ENCODE measurements around the gene EDARADD.

The EDARADD gene

GRCh38 chr1:236520445-236521005, 126.4 kb downstream of the EDARADD start:
- DNase-seq: no peak

DNA sequence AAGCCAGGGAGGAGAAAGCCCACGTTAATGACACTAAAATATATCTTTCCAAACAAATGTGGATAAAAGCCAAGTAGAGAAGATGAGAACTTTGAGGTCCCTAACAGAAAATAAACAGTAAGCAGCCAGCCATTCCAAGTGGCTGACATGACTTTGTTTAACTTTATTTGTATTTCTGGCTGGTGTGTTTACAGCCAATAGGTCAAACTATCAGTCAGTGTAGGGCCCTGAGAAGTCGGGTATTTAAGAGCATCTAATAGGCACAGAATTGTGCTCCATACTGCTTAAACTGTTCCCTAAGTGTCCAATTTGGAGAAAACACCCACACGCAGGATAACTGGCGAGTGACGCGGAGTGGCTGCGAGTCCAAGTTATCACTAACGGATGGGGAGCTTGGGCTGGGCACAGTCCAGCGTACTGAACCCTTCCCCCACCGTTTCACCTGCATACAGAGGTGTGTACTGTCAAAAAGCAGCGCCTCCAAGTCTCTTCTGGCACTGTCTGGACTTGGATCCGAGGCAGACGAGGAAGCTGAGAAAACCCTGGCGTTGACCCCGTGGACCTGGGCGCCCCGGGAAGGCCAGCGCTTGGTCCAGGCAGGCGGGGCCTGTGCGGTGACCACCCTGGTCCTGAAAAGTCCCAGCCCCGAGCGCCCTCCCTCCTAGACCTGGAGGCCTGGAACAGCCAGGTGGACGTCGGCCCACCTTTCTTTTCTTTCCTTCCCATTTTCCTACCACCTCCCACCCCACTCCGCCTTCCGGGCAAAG, 129.0 kb downstream of the EDARADD start:
- DNase-seq: no peak

DNA sequence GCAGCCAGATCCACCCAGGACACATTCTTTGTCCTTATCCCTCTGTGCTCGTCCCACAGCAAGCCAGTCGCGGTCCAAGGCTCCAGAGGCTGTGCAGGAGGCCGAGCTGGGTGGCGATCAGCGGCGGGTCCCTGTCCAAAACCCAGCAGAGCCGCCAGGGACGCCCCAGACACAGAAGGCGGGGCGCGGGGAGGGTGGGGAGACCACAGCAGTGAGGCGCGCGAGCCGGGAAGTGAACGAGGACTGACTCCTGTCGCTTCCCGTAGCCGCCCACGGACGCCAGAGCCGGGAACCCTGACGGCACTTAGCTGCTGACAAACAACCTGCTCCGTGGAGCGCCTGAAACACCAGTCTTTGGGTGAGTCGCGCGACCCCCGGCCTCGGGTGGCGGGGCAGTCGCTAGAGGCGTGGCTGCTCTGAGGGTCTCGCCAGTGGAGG, 129.6 kb downstream of the EDARADD start, which contains the start of gene LGALS8:
LGALS8 (plus strand) TSS at position 279 of the 438 bp plus-strand sequence. CDS start 2,089 bp downstream, outside the sequence.
- DNase-seq: peak; percentile 89

- DNase-seq: peak; percentile 70
These were observed 130.2 kb downstream of the EDARADD start for GRCh38 chr1:236524142-236524894.

DNA sequence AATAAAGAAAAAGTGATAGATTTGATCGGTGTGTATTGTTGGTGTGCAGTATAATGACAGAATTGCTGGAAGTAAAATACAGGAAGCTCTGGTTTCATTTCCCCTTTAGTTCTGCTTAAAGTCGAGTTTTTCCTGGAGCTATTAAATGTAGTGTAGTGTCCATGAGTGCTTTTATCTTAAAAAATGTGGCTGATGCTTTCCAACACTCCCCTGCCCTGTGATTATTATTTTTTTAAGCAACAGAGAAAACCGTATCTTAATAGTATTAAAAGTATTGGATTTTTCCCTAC, 130.8 kb downstream of the EDARADD start:
- DNase-seq: no peak

DNA sequence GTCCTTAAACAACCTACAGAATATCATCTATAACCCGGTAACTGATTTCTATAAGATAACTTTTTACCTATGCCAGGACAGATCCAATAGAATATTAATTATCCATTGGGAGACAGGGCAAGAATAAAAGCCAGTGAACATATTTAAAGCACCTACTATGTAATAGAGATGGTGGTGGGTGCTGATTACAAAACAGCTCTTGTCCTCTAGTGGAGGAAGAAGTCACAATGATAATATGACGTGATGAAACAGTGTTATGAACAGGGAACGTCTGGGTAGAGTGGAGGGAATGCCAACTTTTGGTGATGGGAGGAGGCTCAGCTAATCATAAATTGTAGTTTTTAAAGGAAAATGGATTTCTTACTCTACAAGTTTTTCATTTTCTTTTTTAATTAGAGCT, 132.0 kb downstream of the EDARADD start:
- DNase-seq: no peak

GRCh38 chr1:236530286-236530685, 136.2 kb downstream of the EDARADD start:
- DNase-seq: no peak

DNA sequence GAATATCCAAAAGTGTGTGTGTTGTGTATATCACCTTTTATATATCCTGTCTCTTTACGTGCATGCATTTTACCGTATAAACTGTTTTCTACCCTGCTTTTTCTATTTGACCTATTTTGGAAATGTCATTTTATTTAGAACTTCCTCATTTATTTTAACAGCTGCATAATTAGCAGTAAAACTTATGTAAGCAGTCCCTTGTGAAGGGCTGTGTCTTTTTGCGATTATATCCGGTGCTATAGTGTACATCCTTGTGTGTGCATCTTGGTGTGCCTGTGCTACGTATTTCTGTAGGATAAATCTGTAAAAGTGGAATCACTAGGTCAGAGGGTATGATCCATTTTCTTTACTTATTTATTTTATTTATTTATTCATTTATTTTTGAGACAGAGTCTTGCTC, 136.9 kb downstream of the EDARADD start:
- DNase-seq: no peak

- no peak for DNase-seq
These were observed 138.8 kb downstream of the EDARADD start for GRCh38 chr1:236532850-236533249.

DNA sequence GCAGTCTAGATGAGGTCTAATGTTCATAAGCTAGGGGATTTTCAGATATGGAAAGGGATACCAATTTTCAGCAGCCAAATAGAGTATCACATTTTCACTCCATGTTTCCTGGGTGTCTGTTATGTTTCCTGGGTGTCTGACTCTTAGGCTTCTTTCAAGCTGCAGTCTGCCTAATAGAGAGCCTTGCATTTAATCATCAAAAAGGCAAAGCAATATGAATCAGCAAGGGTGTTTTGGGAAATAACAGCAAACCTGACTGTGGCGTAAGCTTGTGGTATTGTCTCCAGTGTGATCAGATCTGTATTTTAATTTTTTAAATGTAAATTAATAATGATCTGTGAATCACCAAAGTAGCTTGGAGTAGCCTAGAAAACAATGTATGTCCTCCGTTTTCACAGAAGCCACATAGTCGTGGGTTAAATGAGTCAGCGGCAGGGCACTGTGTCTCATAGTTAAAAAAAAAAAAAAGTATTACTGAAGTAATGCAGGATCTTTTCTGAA, 140.1 kb downstream of the EDARADD start:
- peak; percentile 62 for DNase-seq
